Hepatocyte (in vitro differentiated cells): ENCODE measurements around the gene MED16. TPM values are rescaled to one million over a fixed set of nuclear protein-coding genes. Genes with fewer than 3 reads are reported as not detected.
"Not testable (repeated sequence)": the region's sequence is repeated elsewhere in the genome, so short reads cannot be mapped to it uniquely, and the experiment has no call there.

Source experiments
- DNase-seq: peaks from one replicate; pipeline ENCODE4 v3.0.0-alpha.2; 2016; ENCODE audit warnings: low spot score
- H2AFZ ChIP-seq: fragments of 200-600 bp; sonication (generic); 2 replicates; pipeline ENCODE4 v1.6.0; 2016; ENCODE audit warnings: antibody characterized with exemption, mild to moderate bottlenecking
- H3K27ac ChIP-seq: fragments of 200-600 bp; sonication (generic); 2 replicates; pipeline ENCODE4 v1.5.1; 2016; ENCODE audit warnings: mild to moderate bottlenecking
- H3K27me3 ChIP-seq: fragments of 200-600 bp; sonication (generic); 2 replicates; pipeline ENCODE4 v1.6.1; 2016
- H3K36me3 ChIP-seq: fragments of 200-600 bp; sonication (generic); replicated peaks from 2 replicates; pipeline ENCODE4 v1.5.1; 2016; ENCODE audit warnings: low read depth; ENCODE audit not compliant: insufficient read depth
- H3K4me1 ChIP-seq: fragments of 200-600 bp; sonication (generic); 2 replicates; pipeline ENCODE4 v1.5.1; 2016; ENCODE audit warnings: mild to moderate bottlenecking, moderate library complexity; ENCODE audit not compliant: insufficient read depth
- H3K4me2 ChIP-seq: fragments of 200-600 bp; sonication (generic); 2 replicates; pipeline ENCODE4 v1.6.0; 2016
- H3K4me3 ChIP-seq: fragments of 200-600 bp; sonication (generic); 2 replicates; pipeline ENCODE4 v1.5.1; 2016; ENCODE audit warnings: mild to moderate bottlenecking
- H3K79me2 ChIP-seq: fragments of 200-600 bp; sonication (generic); 2 replicates; pipeline ENCODE4 v1.6.0; 2017; ENCODE audit warnings: mild to moderate bottlenecking
- H3K9me2 ChIP-seq: fragments of 200-600 bp; sonication (generic); replicated peaks from 2 replicates; pipeline ENCODE4 v1.6.0; 2017; ENCODE audit warnings: mild to moderate bottlenecking; ENCODE audit not compliant: insufficient read depth
- H3K9me3 ChIP-seq: fragments of 200-600 bp; sonication (generic); 2 replicates; pipeline ENCODE4 v1.5.1; 2016; ENCODE audit warnings: low read depth, mild to moderate bottlenecking
- H4K20me1 ChIP-seq: fragments of 200-600 bp; sonication (generic); 2 replicates; pipeline ENCODE4 v1.6.0; 2016; ENCODE audit warnings: mild to moderate bottlenecking; ENCODE audit not compliant: insufficient read depth, poor library complexity, severe bottlenecking
- EZH2 ChIP-seq: fragments of 200-600 bp; sonication (generic); IDR thresholded peaks from 2 replicates; pipeline ENCODE4 v1.6.1; 2016; ENCODE audit warnings: antibody characterized with exemption, mild to moderate bottlenecking, borderline replicate concordance
- EZH2phosphoT487 ChIP-seq: fragments of 200-600 bp; sonication (generic); IDR thresholded peaks from one replicate; pipeline ENCODE4 v1.6.1; 2018; ENCODE audit warnings: antibody characterized with exemption, mild to moderate bottlenecking, low read depth, moderate library complexity; ENCODE audit not compliant: unreplicated experiment, severe bottlenecking
- WGBS: methylation state at CpG from one replicate; pipeline ENCODE4 v1.1.6; 2016; ENCODE audit warnings: low lambda C conversion rate; ENCODE audit errors: missing lambda C conversion rate; 5-methylcytosine and 5-hydroxymethylcytosine counted together
- polyA plus RNA-seq: library from polyadenylated mRNA; unstranded; fragments of >200 nt; fragmentation: Nextera tagmentation; extraction: Ambion mirVana; gene quantifications from 2 replicates; pipeline ENCODE4 v1.2.1, GENCODE V29; 2016
- total RNA-seq: library from RNA; depleted of rRNA; stranded (reverse); fragments of >200 nt; gene quantifications from 2 replicates; pipeline ENCODE4 v1.2.3, GENCODE V29; 2014
- TF ChIP-seq, protein P1 (sequence below): fragments of 200-600 bp; sonication (generic); IDR thresholded peaks from 2 replicates; pipeline ENCODE4 v1.5.1; 2016; ENCODE audit warnings: antibody characterized with exemption, mild to moderate bottlenecking; ENCODE audit not compliant: poor library complexity

The MED16 gene
- total and polyA plus RNA-seq, 2 experiments from 2014 or later, result 32.1 to 80.9 TPM

GRCh38 chr19:844546-844971 lies 48.4 kb downstream of the MED16 start:
- H3K27ac ChIP-seq, result no peak overlapping the region
- no peaks in the 10 kb centered on the region for H3K9me3 ChIP-seq
- H3K9me2 ChIP-seq, result no peaks in the 10 kb centered on the region
- DNase-seq, result no peak
- H3K27me3 ChIP-seq, result peaks cover 27% of the 10 kb centered on the region
- WGBS, result 71% methylated on average over 11 of the region's 11 CpGs
- H3K4me1 ChIP-seq, result peaks cover 10% of the 10 kb centered on the region
- no peak overlapping the region for H3K4me2 ChIP-seq
- no peaks in the 10 kb centered on the region for H3K36me3 ChIP-seq
- no peaks in the 10 kb centered on the region for H4K20me1 ChIP-seq
- no peaks in the 10 kb centered on the region for H3K79me2 ChIP-seq
- H2AFZ ChIP-seq, result no peak overlapping the region
- no peak overlapping the region for H3K4me3 ChIP-seq
- TF ChIP-seq EZH2phosphoT487 (no peak), EZH2 (no peak)
- TF ChIP-seq, protein P1, sequence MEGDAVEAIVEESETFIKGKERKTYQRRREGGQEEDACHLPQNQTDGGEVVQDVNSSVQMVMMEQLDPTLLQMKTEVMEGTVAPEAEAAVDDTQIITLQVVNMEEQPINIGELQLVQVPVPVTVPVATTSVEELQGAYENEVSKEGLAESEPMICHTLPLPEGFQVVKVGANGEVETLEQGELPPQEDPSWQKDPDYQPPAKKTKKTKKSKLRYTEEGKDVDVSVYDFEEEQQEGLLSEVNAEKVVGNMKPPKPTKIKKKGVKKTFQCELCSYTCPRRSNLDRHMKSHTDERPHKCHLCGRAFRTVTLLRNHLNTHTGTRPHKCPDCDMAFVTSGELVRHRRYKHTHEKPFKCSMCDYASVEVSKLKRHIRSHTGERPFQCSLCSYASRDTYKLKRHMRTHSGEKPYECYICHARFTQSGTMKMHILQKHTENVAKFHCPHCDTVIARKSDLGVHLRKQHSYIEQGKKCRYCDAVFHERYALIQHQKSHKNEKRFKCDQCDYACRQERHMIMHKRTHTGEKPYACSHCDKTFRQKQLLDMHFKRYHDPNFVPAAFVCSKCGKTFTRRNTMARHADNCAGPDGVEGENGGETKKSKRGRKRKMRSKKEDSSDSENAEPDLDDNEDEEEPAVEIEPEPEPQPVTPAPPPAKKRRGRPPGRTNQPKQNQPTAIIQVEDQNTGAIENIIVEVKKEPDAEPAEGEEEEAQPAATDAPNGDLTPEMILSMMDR, result no peak

DNA sequence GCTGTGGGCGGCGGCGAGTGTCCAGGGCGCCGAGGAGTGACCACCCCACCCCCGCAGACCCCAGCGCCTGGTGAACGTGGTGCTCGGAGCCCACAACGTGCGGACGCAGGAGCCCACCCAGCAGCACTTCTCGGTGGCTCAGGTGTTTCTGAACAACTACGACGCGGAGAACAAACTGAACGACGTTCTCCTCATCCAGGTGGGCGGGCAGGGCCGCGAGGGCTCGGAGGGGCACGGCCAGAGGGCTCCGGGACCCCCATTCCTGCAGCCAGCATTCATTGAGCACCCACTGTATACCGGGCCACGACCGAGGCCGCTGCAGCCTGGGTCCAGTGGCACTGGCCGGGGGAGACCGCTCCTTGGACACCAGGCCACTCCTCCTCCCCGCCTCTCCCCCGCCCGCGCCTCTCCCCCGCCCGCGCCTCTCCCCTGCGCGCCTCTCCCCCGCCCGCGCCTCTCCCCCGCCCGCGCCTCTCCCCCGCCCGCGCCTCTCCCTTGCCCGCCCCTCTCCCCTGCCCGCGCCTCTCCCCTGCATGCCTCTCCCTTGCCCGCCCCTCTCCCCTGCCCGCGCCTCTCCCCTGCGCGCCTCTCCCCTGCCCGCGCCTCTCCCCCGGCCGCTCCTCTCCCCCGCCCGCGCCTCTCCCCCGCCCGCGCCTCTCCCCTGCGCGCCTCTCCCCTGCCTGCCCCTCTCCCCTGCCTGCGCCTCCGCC lies 49.0 kb downstream of the MED16 start:
- no peak overlapping the region for H3K4me3 ChIP-seq
- no peaks in the 10 kb centered on the region for H3K9me2 ChIP-seq
- WGBS, result 44% methylated on average over 18 of the region's 70 CpGs
- H3K9me3 ChIP-seq, result no peaks in the 10 kb centered on the region
- no peak overlapping the region for H3K27ac ChIP-seq
- peak overlapping the region; percentile 82 for H3K4me2 ChIP-seq
- no peaks in the 10 kb centered on the region for H4K20me1 ChIP-seq
- H3K4me1 ChIP-seq, result peaks cover 10% of the 10 kb centered on the region
- no peaks in the 10 kb centered on the region for H3K79me2 ChIP-seq
- H3K36me3 ChIP-seq, result no peaks in the 10 kb centered on the region
- no peak overlapping the region for H2AFZ ChIP-seq
- peaks cover 27% of the 10 kb centered on the region for H3K27me3 ChIP-seq
- DNase-seq, result no peak
- TF ChIP-seq EZH2phosphoT487, result no peak
- TF ChIP-seq EZH2, result peak; percentile 7

GRCh38 chr19:843180-843835 lies 49.7 kb downstream of the MED16 start:
- H3K27me3 ChIP-seq, result peaks cover 27% of the 10 kb centered on the region
- H3K4me2 ChIP-seq, result peak overlapping the region; percentile 82

DNA sequence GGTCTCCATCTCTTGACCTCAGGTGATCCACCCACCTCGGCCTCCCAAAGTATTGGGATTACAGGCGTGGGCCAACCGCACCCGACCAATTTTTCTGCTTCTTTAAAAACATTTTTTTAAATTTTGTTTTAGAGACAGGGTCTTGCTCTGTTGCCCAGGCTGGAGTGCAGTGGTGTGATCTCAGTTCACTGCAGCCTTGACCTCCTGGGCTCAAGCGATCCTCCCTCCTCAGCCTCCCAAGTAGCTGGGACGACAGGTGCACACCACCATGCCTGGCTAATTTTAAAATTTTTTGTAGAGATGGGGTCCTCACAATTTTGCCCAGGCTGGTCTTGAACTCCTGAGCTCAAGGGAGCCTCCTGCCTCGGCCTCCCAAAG lies 50.2 kb downstream of the MED16 start:
- not testable (repeated sequence) for H3K4me3 ChIP-seq, H3K79me2 ChIP-seq, H3K4me2 ChIP-seq, H3K36me3 ChIP-seq, DNase-seq, H2AFZ ChIP-seq, H3K9me2 ChIP-seq, H3K4me1 ChIP-seq, H3K9me3 ChIP-seq, H3K27ac ChIP-seq, H4K20me1 ChIP-seq
- WGBS, result 91% methylated on average over 7 of the region's 7 CpGs
- H3K27me3 ChIP-seq, result peaks cover 27% of the 10 kb centered on the region

More at GRCh38 chr19:843180-843835, 49.7 kb downstream of the MED16 start:
- no peaks in the 10 kb centered on the region for H3K36me3 ChIP-seq
- H4K20me1 ChIP-seq, result no peaks in the 10 kb centered on the region
- peak; percentile 61 for DNase-seq
- 27% methylated on average over 16 of the region's 46 CpGs for WGBS
- no peak overlapping the region for H3K4me3 ChIP-seq
- H2AFZ ChIP-seq, result no peak overlapping the region
- no peaks in the 10 kb centered on the region for H3K9me3 ChIP-seq
- H3K4me1 ChIP-seq, result peaks cover 10% of the 10 kb centered on the region
- TF ChIP-seq EZH2 (peak; percentile 37), EZH2phosphoT487 (no peak)
- H3K79me2 ChIP-seq, result no peaks in the 10 kb centered on the region
- no peak overlapping the region for H3K27ac ChIP-seq
- H3K9me2 ChIP-seq, result no peaks in the 10 kb centered on the region

DNA sequence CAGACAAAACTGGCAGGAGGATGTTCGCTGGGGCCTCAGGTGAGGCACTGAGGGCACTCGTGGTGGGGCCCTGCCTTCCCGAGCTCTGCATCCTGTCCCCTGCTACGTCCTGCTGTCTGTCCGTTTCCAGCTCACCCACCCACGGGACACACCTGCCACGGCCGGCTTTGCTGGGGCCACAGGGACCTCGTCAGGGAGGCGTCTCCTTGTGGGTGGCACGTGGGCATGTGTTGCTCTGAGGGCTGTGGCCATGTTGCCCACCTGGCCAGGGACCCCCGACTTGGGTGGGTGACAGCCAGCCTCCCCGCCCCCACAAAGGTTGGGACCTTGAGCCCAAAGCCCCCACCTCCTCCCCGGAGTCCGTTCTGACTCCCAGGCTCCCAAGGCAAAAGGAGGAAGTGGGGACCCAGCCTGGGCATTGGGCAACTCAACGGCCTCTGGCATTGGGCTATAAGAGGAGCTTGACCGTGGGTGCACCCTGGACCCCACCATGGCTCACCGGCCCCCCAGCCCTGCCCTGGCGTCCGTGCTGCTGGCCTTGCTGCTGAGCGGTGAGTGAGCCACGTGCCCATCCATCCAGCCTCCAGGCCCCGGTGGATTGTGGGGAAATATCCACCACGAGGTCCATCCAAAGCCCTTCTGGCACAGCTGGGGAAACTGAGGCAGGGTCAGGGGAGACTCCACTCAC lies 52.3 kb downstream of the MED16 start, which contains the start of gene PRTN3:
TSS of gene PRTN3 (plus strand) at position 481 of the 688 bp plus-strand sequence. CDS start at position 491, 10 bp downstream.
- TF ChIP-seq, protein P1, result no peak
- TF ChIP-seq EZH2phosphoT487 (no peak), EZH2 (no peak)
- peaks cover 21% of the 10 kb centered on the region for H3K27me3 ChIP-seq
- H3K4me1 ChIP-seq, result peaks cover 10% of the 10 kb centered on the region
- no peak within 1 kb of the TSS for H2AFZ ChIP-seq
- 81% methylated on average over 19 of the region's 24 CpGs for WGBS
- no peak for DNase-seq
- H3K79me2 ChIP-seq, result no peaks in the 10 kb centered on the region
- H3K4me2 ChIP-seq, result no peak within 1 kb of the TSS
- no peaks in the 10 kb centered on the region for H3K9me2 ChIP-seq
- H3K9me3 ChIP-seq, result no peaks in the 10 kb centered on the region
- H3K4me3 ChIP-seq, result no peak within 1 kb of the TSS
- H3K27ac ChIP-seq, result no peak within 1 kb of the TSS
- H4K20me1 ChIP-seq, result no peaks in the 10 kb centered on the region
- H3K36me3 ChIP-seq, result no peaks in the 10 kb centered on the region
